DOHH2 (cell line): ENCODE results near the gene OR2B6.

ENCODE experiments used
- H3F3A ChIP-seq: fragments of 200-600 bp; sonication (generic), shearing (Covaris generic); 2 replicates; pipeline ENCODE4 v1.6.0; 2016; ENCODE audit warnings: antibody characterized with exemption, mild to moderate bottlenecking; ENCODE audit not compliant: control insufficient read depth, insufficient read depth
- H3K27ac ChIP-seq: fragments of 200-600 bp; sonication (generic); 2 replicates; pipeline ENCODE4 v1.5.1; 2014; ENCODE audit warnings: low read depth, mild to moderate bottlenecking, low read length, moderate library complexity
- H3K27me3 ChIP-seq: fragments of 200-600 bp; sonication (generic); 2 replicates; pipeline ENCODE4 v1.6.1; 2014; ENCODE audit warnings: mild to moderate bottlenecking, low read length, mixed read lengths; ENCODE audit not compliant: control insufficient read depth
- H3K36me3 ChIP-seq: fragments of 200-600 bp; sonication (generic); 2 replicates; pipeline ENCODE4 v1.6.1; 2014; ENCODE audit warnings: mild to moderate bottlenecking, low read length, moderate library complexity, mixed read lengths; ENCODE audit not compliant: control insufficient read depth
- H3K4me1 ChIP-seq: fragments of 200-600 bp; sonication (generic); 2 replicates; pipeline ENCODE4 v1.6.1; 2014; ENCODE audit warnings: mild to moderate bottlenecking, low read length, mixed read lengths; ENCODE audit not compliant: control insufficient read depth
- H3K4me2 ChIP-seq: fragments of 200-600 bp; sonication (generic); 2 replicates; pipeline ENCODE4 v1.6.0; 2014; ENCODE audit warnings: mild to moderate bottlenecking, low read length, moderate library complexity
- H3K4me3 ChIP-seq: fragments of 200-600 bp; sonication (generic); 2 replicates; pipeline ENCODE4 v1.5.1; 2014; ENCODE audit warnings: mild to moderate bottlenecking, low read length, mixed read lengths
- H3K79me2 ChIP-seq: fragments of 200-600 bp; sonication (generic); 2 replicates; pipeline ENCODE4 v1.6.1; 2014; ENCODE audit warnings: mild to moderate bottlenecking, low read length, mixed read lengths; ENCODE audit not compliant: control insufficient read depth
- H3K9me2 ChIP-seq: fragments of 200-600 bp; sonication (generic); replicated peaks from 2 replicates; pipeline ENCODE4 v1.6.1; 2014; ENCODE audit warnings: mild to moderate bottlenecking, low read length, mixed read lengths; ENCODE audit not compliant: control insufficient read depth
- H3K9me3 ChIP-seq: fragments of 200-600 bp; sonication (generic); 2 replicates; pipeline ENCODE4 v1.6.1; 2014; ENCODE audit warnings: antibody characterized with exemption, low read length, mixed read lengths; ENCODE audit not compliant: control insufficient read depth, insufficient read depth
- H4K20me1 ChIP-seq: fragments of 200-600 bp; sonication (generic); 2 replicates; pipeline ENCODE4 v1.6.0; 2014; ENCODE audit warnings: low read depth, mild to moderate bottlenecking, antibody characterized with exemption, low read length, moderate library complexity; ENCODE audit not compliant: control insufficient read depth, insufficient read depth
- EZH2phosphoT487 ChIP-seq: fragments of 200-600 bp; sonication (generic); IDR thresholded peaks from 2 replicates; pipeline ENCODE4 v1.6.1; 2017; ENCODE audit warnings: borderline replicate concordance, mild to moderate bottlenecking, antibody characterized with exemption, low read length, moderate library complexity, mixed read lengths
- TF ChIP-seq, protein P1 (sequence below): fragments of 200-600 bp; sonication (generic); IDR thresholded peaks from one replicate; pipeline ENCODE4 v1.5.1; 2014; ENCODE audit warnings: antibody characterized with exemption, mild to moderate bottlenecking, low read depth, low read length; ENCODE audit not compliant: poor library complexity, severe bottlenecking

OR2B6 gene

DNA sequence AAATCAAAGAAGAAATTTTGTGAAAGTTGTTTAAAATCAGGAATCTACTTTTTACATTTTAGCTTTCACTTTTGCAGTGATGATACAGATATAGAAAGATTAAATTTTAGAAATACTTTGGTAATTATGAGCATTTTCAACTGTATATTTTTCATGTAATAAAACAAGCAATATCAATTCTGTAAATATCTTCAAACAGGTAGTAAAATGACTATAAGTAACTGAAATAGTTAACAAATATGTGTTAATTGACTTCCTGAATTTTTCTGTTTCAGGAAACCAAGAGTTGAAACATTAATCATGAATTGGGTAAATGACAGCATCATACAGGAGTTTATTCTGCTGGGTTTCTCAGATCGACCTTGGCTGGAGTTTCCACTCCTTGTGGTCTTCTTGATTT is at the start of gene OR2B6:
OR2B6 (plus strand) TSS at position 301 of the 400 bp plus-strand sequence; CDS start at position 301, 0 bp downstream.
- H3K9me2 ChIP-seq = no peaks in the 10 kb centered on the region
- no peaks in the 10 kb centered on the region for H3K27me3 ChIP-seq
- no peaks in the 10 kb centered on the region for H3K36me3 ChIP-seq
- no peaks in the 10 kb centered on the region for H3K79me2 ChIP-seq
- TF ChIP-seq EZH2phosphoT487 = no peak
- TF ChIP-seq, protein P1, sequence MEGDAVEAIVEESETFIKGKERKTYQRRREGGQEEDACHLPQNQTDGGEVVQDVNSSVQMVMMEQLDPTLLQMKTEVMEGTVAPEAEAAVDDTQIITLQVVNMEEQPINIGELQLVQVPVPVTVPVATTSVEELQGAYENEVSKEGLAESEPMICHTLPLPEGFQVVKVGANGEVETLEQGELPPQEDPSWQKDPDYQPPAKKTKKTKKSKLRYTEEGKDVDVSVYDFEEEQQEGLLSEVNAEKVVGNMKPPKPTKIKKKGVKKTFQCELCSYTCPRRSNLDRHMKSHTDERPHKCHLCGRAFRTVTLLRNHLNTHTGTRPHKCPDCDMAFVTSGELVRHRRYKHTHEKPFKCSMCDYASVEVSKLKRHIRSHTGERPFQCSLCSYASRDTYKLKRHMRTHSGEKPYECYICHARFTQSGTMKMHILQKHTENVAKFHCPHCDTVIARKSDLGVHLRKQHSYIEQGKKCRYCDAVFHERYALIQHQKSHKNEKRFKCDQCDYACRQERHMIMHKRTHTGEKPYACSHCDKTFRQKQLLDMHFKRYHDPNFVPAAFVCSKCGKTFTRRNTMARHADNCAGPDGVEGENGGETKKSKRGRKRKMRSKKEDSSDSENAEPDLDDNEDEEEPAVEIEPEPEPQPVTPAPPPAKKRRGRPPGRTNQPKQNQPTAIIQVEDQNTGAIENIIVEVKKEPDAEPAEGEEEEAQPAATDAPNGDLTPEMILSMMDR = no peak
- H3K9me3 ChIP-seq = no peaks in the 10 kb centered on the region
- H3K27ac ChIP-seq = no peak within 1 kb of the TSS
- no peaks in the 10 kb centered on the region for H3F3A ChIP-seq
- H4K20me1 ChIP-seq = no peaks in the 10 kb centered on the region
- peak within 1 kb of the TSS; percentile 18; the same call in 1 of the 2 replicates for H3K4me2 ChIP-seq
- H3K4me1 ChIP-seq = peaks cover 24% of the 10 kb centered on the region
- H3K4me3 ChIP-seq = no peak within 1 kb of the TSS

DNA sequence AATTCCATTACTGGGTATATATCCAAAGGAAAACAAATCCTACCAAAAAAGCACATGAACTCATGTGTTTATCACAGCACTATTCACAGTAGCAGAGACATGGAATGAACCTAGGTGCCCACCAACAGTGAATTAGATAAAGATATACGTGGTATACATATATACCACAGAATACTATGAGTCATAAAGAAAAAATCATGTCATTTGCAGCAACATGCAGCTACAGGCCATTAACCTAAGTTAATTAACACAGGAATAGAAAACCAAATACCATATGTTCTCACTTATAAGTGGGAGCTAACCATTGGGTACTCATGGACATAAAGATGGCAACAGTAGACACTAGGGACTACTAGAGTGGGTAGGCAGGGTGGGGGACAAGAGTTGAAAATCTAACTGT is 49.0 kb upstream of the OR2B6 start:
- H3K36me3 ChIP-seq = no peaks in the 10 kb centered on the region

DNA sequence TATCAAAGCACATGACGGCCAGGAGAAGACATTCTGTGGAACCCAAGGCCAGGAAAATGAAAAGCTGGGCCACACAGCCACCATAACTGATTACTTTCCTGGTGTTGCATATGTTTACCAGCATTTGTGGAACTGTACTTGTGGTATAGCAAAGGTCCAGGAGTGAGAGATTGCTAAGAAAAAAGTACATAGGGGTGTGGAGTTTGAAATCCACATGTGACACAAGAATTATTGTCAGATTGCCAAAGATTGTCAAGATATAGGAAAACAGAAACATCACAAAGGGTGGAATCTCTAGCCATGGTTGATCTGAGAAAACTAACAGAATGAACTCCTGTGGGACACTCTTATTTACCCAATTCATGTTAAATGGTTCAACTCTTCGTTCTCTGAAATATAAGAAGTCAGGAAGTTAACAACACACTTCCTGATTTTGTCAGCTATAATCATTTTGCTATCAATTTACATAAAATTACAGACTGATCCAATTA is 45.0 kb upstream of the OR2B6 start, which contains the start of gene OR2B2:
OR2B2 (minus strand) TSS at position 441 of the 491 bp plus-strand sequence; CDS start at position 364, 77 bp downstream.
- H3K9me2 ChIP-seq = no peaks in the 10 kb centered on the region
- H3K27me3 ChIP-seq = no peaks in the 10 kb centered on the region
- H3K9me3 ChIP-seq = no peaks in the 10 kb centered on the region
- H3K27ac ChIP-seq = no peak within 1 kb of the TSS
- TF ChIP-seq, protein P1 = no peak
- no peak for TF ChIP-seq EZH2phosphoT487
- H4K20me1 ChIP-seq = no peaks in the 10 kb centered on the region
- no peaks in the 10 kb centered on the region for H3K79me2 ChIP-seq
- peaks cover 5% of the 10 kb centered on the region; the same call in 1 of the 2 replicates for H3K4me1 ChIP-seq
- no peak within 1 kb of the TSS for H3K4me3 ChIP-seq
- H3K36me3 ChIP-seq = no peaks in the 10 kb centered on the region
- no peak within 1 kb of the TSS for H3K4me2 ChIP-seq
- no peaks in the 10 kb centered on the region; the same call in 1 of the 2 replicates for H3F3A ChIP-seq

More for the DNA sequence above, 49.0 kb upstream of the OR2B6 start:
- Histone ChIP-seq H3K9me2 (no peaks in the 10 kb centered on the region), H3K27me3 (no peaks in the 10 kb centered on the region), H3K27ac (no peak overlapping the region), H4K20me1 (no peaks in the 10 kb centered on the region), H3F3A (no peaks in the 10 kb centered on the region), H3K4me1 (peaks cover 15% of the 10 kb centered on the region), H3K4me3 (no peak overlapping the region), H3K9me3 (no peaks in the 10 kb centered on the region), H3K79me2 (no peaks in the 10 kb centered on the region), H3K4me2 (no peak overlapping the region)
- TF ChIP-seq, protein P1 = no peak
- TF ChIP-seq EZH2phosphoT487 = no peak
